Measurements from ENCODE around the gene EXOC3L1. TPM values are rescaled to one million over a fixed set of nuclear protein-coding genes. Genes with fewer than 3 reads are reported as not detected.

Gene EXOC3L1
- total RNA-seq, 4 donors from 2014 or later, result 0.45 to 2.0 (median 1.9) TPM

DNA sequence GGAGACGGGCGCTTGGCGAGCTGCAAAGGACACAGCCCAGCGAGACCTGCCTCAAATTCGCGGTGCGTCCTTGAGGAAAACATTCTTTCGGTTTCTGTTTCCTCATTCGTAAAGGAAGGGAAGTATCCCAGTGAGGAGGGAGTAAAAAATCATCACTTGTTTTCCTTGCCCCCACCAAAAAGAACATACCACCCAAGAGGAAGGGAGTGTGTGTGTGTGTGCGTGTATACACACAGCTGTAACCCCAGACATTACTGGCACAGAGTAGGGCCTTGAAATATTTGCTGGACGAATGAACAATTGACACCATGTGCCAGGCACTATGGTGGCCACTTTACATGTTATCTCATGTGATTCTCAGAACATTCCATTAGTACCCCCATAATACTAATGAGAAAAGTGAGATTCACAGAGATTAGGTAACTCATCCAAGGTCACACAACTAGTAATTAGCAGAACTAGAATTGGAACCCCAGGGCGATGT is 4.2 kb downstream of the EXOC3L1 start:
- H3K27ac ChIP-seq, result no peak overlapping the region
- WGBS, result 13% methylated on average over 12 of the region's 12 CpGs
- H3K36me3 ChIP-seq, result no peaks in the 10 kb centered on the region
- no peaks in the 10 kb centered on the region for H3K9me3 ChIP-seq
- H3K4me1 ChIP-seq, result peaks cover 28% of the 10 kb centered on the region
- no peak for DNase-seq (ENCODE audit: low spot score in 2 of 2)
- H3K4me3 ChIP-seq, result peak overlapping the region; percentile 72
- no peaks in the 10 kb centered on the region for H3K27me3 ChIP-seq
- TF ChIP-seq EP300 (IDR thresholded peaks at IDR 0.05), result no peak
- peak in 1 of 3 donors; percentile 25 for TF ChIP-seq POLR2AphosphoS5 (IDR thresholded peaks at IDR 0.05)
- TF ChIP-seq, protein P1, sequence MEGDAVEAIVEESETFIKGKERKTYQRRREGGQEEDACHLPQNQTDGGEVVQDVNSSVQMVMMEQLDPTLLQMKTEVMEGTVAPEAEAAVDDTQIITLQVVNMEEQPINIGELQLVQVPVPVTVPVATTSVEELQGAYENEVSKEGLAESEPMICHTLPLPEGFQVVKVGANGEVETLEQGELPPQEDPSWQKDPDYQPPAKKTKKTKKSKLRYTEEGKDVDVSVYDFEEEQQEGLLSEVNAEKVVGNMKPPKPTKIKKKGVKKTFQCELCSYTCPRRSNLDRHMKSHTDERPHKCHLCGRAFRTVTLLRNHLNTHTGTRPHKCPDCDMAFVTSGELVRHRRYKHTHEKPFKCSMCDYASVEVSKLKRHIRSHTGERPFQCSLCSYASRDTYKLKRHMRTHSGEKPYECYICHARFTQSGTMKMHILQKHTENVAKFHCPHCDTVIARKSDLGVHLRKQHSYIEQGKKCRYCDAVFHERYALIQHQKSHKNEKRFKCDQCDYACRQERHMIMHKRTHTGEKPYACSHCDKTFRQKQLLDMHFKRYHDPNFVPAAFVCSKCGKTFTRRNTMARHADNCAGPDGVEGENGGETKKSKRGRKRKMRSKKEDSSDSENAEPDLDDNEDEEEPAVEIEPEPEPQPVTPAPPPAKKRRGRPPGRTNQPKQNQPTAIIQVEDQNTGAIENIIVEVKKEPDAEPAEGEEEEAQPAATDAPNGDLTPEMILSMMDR (IDR thresholded peaks at IDR 0.05), result no peak

GRCh38 chr16:67184995-67185650 is 4.8 kb downstream of the EXOC3L1 start:
- H3K9me3 ChIP-seq, result no peaks in the 10 kb centered on the region
- H3K4me3 ChIP-seq, result peak overlapping the region; percentile 72
- TF ChIP-seq, protein P1 (IDR thresholded peaks at IDR 0.05), result peak; percentile 64 to 77
- no peak for TF ChIP-seq EP300 (IDR thresholded peaks at IDR 0.05)
- TF ChIP-seq POLR2A (IDR thresholded peaks at IDR 0.05), result no peak
- peak in 1 of 3 donors; percentile 13 for TF ChIP-seq POLR2AphosphoS5 (IDR thresholded peaks at IDR 0.05)
- peaks cover 28% of the 10 kb centered on the region for H3K4me1 ChIP-seq
- 25% methylated on average over 17 of the region's 43 CpGs for WGBS
- H3K27me3 ChIP-seq, result no peaks in the 10 kb centered on the region
- H3K27ac ChIP-seq, result no peak overlapping the region
- DNase-seq (ENCODE audit: low spot score in 2 of 2), result peak; percentile 95
- H3K36me3 ChIP-seq, result no peaks in the 10 kb centered on the region

DNA sequence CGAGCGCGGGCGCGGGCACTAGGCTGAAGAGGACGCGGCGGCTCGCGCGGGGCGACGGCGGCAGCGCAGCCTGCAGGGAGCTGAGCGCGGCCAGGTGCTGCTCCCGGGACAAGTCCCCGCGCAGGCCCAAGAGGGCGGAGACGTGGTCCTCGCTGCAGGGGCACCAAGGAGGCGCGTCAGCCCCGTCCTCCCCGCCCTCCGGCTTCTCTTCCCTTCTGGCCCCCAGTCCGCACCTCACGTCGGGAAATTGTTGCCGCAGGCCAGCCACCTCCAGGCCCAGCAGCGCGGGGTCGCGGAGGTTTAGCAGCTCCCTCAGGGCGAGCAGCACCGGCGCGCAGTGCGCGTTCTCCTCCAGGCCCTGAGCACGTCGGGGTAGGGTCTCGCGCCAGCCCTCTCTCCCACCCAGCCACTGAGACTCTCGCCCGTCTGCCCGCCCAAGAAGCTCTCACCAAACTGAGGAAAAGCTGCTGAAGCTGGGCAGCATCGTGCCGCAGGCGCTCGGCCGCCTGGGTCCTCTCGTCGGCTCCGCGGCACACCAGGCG is 5.4 kb downstream of the EXOC3L1 start:
- no peak for DNase-seq (ENCODE audit: low spot score in 2 of 2)
- Histone ChIP-seq H3K36me3 (no peaks in the 10 kb centered on the region), H3K27me3 (no peaks in the 10 kb centered on the region), H3K27ac (peak overlapping the region; percentile 96), H3K9me3 (no peaks in the 10 kb centered on the region), H3K4me1 (peaks cover 31% of the 10 kb centered on the region), H3K4me3 (peak overlapping the region; percentile 72)
- no peak for TF ChIP-seq POLR2A (IDR thresholded peaks at IDR 0.05)
- TF ChIP-seq, protein P1 (IDR thresholded peaks at IDR 0.05), result no peak
- no peak for TF ChIP-seq EP300 (IDR thresholded peaks at IDR 0.05)
- TF ChIP-seq POLR2AphosphoS5 (IDR thresholded peaks at IDR 0.05), result no peak
- WGBS, result 2% methylated on average over 19 of the region's 59 CpGs

DNA sequence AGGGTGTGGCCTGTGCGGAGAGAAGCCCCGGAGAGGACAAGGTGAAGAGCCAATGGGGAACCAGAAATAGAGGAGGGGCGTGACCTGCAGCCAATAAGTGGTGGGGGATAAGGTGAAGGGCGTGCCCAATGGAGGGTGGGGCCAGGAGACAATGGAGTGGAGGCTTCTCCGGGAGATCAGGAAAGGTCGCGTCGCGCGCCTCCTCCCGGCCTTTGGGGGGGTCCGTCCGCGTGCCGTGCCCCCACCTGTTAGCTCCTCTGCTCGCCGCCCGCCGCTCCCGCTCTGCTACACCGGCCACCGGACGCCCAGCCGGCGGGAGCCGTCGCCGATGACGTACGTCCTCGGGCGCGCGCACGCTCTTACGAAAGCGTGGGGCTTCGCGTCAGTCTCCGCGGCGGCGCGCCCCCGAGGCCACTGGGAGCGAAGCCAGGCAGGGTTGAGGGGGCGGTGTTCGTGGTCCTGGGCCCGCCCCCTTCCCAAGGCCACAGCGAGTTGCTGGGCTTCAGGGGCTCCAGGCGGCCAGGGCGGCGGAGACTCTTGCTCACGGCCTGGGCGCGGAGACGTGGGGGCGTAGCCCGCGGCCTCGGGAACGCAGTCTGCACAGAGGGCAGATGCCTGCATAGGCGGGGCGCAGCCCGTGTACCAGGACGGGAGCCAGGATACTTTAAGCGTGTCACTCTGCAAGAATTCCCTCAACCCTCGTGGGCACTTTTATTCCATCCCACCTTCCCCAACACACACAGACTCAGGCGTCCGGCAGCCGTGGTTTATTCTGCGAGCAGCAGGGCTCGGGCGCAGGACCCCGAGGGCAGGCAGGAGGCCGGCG is 6.1 kb downstream of the EXOC3L1 start, which contains the start of gene MATCAP1:
Gene MATCAP1 (minus strand): TSS at position 337 of the 826 bp plus-strand sequence. CDS start 3,353 bp downstream, outside the sequence.
- peak; percentile 97 to 98 for DNase-seq (ENCODE audit: low spot score in 2 of 2)
- WGBS, result under 1% methylated on average over 39 of the region's 77 CpGs
- Histone ChIP-seq H3K4me1 (peaks cover 38% of the 10 kb centered on the region), H3K27me3 (no peaks in the 10 kb centered on the region), H3K36me3 (no peaks in the 10 kb centered on the region), H3K4me3 (peak within 1 kb of the TSS; percentile 72), H3K27ac (peak within 1 kb of the TSS; percentile 96), H3K9me3 (no peaks in the 10 kb centered on the region)
- TF ChIP-seq POLR2AphosphoS5 (IDR thresholded peaks at IDR 0.05) (peak in 2 of 3 donors; percentile 30 to 85), EP300 (IDR thresholded peaks at IDR 0.05) (no peak), POLR2A (IDR thresholded peaks at IDR 0.05) (peak in 1 of 2 donors; percentile 37)
- TF ChIP-seq, protein P1 (IDR thresholded peaks at IDR 0.05), result no peak
